ENCODE data around the gene ISCU. TPM values are rescaled to one million over a fixed set of nuclear protein-coding genes. Genes with fewer than 3 reads are reported as not detected.

The ISCU gene
- total and polyA plus RNA-seq, 2 of the 8 experiments (the other 6 are each of a cell fraction or from before 2014, with no cell fraction given), result 72.1 to 78.1 TPM

DNA sequence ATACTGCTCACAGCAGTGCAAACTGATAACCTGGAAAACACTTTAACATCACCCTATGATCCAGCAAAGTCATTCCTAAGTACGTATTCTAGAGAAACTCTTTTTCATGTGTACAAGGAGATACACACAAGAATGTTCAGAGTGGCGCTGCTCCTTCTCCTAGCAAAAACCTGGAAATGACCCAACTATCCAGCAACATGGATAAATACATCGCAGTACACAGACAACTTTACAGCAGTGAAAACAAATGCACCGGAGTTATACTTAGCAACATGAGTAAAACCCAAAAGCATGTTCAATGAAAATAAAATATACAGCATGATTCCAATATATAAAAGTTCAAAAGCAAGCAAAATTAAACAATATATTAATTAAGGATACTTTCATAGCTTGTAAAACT is 20.1 kb upstream of the ISCU start (continued):
- TF ChIP-seq, protein P1, sequence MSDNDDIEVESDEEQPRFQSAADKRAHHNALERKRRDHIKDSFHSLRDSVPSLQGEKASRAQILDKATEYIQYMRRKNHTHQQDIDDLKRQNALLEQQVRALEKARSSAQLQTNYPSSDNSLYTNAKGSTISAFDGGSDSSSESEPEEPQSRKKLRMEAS (IDR thresholded peaks at IDR 0.05), result no peak
- no peak for TF ChIP-seq HDAC6 (IDR thresholded peaks at IDR 0.05; ENCODE audit: low read depth, low read length)
- TF ChIP-seq CBX8 (IDR thresholded peaks at IDR 0.05; ENCODE audit: borderline replicate concordance, low read depth, low read length), result no peak
- no peak for TF ChIP-seq MAFK (IDR thresholded peaks at IDR 0.05; ENCODE audit: low read depth, low read length)

Data from H1 (cell line).